Measurements from ENCODE around the gene OTUD1. TPM values are rescaled to one million over a fixed set of nuclear protein-coding genes. Genes with fewer than 3 reads are reported as not detected.

Gene OTUD1
- polyA plus RNA-seq, 1 donor from 2014 or later = 6.0 TPM

DNA sequence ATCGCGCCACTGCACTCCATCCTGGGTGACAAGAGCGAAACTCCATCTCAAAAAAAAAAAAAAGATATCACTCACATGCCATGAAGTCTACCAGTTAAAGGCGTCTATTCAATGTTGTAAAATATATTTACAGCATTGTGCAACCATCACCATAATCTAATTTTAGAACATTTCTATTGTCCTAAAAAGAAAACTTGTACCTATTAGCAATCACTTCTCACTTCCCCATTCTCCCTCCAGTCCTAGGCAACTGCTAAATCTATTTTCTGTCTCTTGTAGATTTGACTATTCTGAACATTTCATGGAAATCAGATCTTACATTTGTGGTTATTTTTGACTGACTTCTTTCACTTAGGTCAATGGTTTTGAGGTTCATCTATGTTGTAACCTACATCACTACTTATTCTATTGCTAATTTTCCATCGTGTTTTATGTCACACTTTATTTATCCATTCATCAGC lies 25.2 kb upstream of the OTUD1 start:
- Histone ChIP-seq H3K27ac (ENCODE audit: low read length) (no peak overlapping the region), H3K4me3 (ENCODE audit: low read length) (no peak overlapping the region), H3K9me2 (ENCODE audit: insufficient read depth, low read length) (no peaks in the 10 kb centered on the region), H4K20me1 (ENCODE audit: insufficient read depth) (no peaks in the 10 kb centered on the region), H3K36me3 (ENCODE audit: insufficient read depth, low read length) (no peaks in the 10 kb centered on the region), H3K27me3 (ENCODE audit: insufficient read depth, low read depth, low read length) (no peaks in the 10 kb centered on the region), H2AFZ (ENCODE audit: low read depth, low read length) (no peak overlapping the region), H3K4me2 (ENCODE audit: low read length) (no peak overlapping the region), H3K79me2 (replicated peaks; ENCODE audit: insufficient read depth, low read length) (no peaks in the 10 kb centered on the region), H3K9ac (ENCODE audit: low read length) (no peak overlapping the region), H3F3A (ENCODE audit: insufficient read depth, low read length, poor library complexity, severe bottlenecking) (no peaks in the 10 kb centered on the region), H3K9me3 (ENCODE audit: low read length) (no peaks in the 10 kb centered on the region)
- TF ChIP-seq EZH2 (IDR thresholded peaks at IDR 0.05; ENCODE audit: borderline replicate concordance, insufficient read depth, low read length, poor library complexity, severe bottlenecking) (no peak), EP300 (conservative IDR thresholded peaks at IDR 0.05; ENCODE audit: poor library complexity, severe bottlenecking) (no peak), POLR2AphosphoS5 (IDR thresholded peaks at IDR 0.05) (no peak), SMC3 (conservative IDR thresholded peaks at IDR 0.05; ENCODE audit: poor library complexity) (no peak), RAD21 (conservative IDR thresholded peaks at IDR 0.05) (no peak), TAF1 (IDR thresholded peaks at IDR 0.05; ENCODE audit: low read depth) (no peak), MXI1 (conservative IDR thresholded peaks at IDR 0.05; ENCODE audit: poor library complexity, severe bottlenecking) (no peak)
- TF ChIP-seq, protein P1, sequence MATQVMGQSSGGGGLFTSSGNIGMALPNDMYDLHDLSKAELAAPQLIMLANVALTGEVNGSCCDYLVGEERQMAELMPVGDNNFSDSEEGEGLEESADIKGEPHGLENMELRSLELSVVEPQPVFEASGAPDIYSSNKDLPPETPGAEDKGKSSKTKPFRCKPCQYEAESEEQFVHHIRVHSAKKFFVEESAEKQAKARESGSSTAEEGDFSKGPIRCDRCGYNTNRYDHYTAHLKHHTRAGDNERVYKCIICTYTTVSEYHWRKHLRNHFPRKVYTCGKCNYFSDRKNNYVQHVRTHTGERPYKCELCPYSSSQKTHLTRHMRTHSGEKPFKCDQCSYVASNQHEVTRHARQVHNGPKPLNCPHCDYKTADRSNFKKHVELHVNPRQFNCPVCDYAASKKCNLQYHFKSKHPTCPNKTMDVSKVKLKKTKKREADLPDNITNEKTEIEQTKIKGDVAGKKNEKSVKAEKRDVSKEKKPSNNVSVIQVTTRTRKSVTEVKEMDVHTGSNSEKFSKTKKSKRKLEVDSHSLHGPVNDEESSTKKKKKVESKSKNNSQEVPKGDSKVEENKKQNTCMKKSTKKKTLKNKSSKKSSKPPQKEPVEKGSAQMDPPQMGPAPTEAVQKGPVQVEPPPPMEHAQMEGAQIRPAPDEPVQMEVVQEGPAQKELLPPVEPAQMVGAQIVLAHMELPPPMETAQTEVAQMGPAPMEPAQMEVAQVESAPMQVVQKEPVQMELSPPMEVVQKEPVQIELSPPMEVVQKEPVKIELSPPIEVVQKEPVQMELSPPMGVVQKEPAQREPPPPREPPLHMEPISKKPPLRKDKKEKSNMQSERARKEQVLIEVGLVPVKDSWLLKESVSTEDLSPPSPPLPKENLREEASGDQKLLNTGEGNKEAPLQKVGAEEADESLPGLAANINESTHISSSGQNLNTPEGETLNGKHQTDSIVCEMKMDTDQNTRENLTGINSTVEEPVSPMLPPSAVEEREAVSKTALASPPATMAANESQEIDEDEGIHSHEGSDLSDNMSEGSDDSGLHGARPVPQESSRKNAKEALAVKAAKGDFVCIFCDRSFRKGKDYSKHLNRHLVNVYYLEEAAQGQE (IDR thresholded peaks at IDR 0.05; ENCODE audit: borderline replicate concordance) = no peak
- TF ChIP-seq, protein P2, sequence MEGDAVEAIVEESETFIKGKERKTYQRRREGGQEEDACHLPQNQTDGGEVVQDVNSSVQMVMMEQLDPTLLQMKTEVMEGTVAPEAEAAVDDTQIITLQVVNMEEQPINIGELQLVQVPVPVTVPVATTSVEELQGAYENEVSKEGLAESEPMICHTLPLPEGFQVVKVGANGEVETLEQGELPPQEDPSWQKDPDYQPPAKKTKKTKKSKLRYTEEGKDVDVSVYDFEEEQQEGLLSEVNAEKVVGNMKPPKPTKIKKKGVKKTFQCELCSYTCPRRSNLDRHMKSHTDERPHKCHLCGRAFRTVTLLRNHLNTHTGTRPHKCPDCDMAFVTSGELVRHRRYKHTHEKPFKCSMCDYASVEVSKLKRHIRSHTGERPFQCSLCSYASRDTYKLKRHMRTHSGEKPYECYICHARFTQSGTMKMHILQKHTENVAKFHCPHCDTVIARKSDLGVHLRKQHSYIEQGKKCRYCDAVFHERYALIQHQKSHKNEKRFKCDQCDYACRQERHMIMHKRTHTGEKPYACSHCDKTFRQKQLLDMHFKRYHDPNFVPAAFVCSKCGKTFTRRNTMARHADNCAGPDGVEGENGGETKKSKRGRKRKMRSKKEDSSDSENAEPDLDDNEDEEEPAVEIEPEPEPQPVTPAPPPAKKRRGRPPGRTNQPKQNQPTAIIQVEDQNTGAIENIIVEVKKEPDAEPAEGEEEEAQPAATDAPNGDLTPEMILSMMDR (IDR thresholded peaks at IDR 0.05; ENCODE audit: poor library complexity, severe bottlenecking) = no peak

DNA sequence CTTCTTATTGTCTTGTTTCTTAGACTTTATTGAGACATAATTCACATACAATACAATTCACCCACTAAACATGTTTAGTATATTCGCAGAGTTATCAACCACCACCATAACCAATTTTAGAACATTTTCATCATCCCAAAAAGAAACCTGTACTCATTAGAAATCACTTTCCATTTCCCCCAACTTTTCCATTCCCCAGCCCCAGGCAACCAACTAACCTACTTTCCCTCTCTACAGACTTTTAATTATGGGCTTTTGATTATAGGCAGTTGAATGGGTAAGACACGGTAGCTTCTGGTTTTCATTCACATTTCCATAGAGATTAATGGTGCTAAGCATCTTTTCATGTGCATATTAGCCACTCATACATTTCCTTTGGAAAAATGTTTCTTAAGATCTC lies 24.2 kb upstream of the OTUD1 start:
- Histone ChIP-seq H3K36me3 (ENCODE audit: insufficient read depth, low read length) (no peaks in the 10 kb centered on the region), H3K27me3 (ENCODE audit: insufficient read depth, low read depth, low read length) (no peaks in the 10 kb centered on the region), H3K4me3 (ENCODE audit: low read length) (no peak overlapping the region), H3K27ac (ENCODE audit: low read length) (no peak overlapping the region), H3F3A (ENCODE audit: insufficient read depth, low read length, poor library complexity, severe bottlenecking) (no peaks in the 10 kb centered on the region), H4K20me1 (ENCODE audit: insufficient read depth) (no peaks in the 10 kb centered on the region), H3K4me2 (ENCODE audit: low read length) (no peak overlapping the region), H3K9me2 (ENCODE audit: insufficient read depth, low read length) (no peaks in the 10 kb centered on the region), H2AFZ (ENCODE audit: low read depth, low read length) (no peak overlapping the region), H3K9me3 (ENCODE audit: low read length) (no peaks in the 10 kb centered on the region), H3K79me2 (replicated peaks; ENCODE audit: insufficient read depth, low read length) (no peaks in the 10 kb centered on the region), H3K9ac (ENCODE audit: low read length) (no peak overlapping the region)
- TF ChIP-seq TAF1 (IDR thresholded peaks at IDR 0.05; ENCODE audit: low read depth) = no peak
- no peak for TF ChIP-seq EP300 (conservative IDR thresholded peaks at IDR 0.05; ENCODE audit: poor library complexity, severe bottlenecking)
- no peak for TF ChIP-seq RAD21 (conservative IDR thresholded peaks at IDR 0.05)
- TF ChIP-seq, protein P2 (IDR thresholded peaks at IDR 0.05; ENCODE audit: poor library complexity, severe bottlenecking) = no peak
- no peak for TF ChIP-seq MXI1 (conservative IDR thresholded peaks at IDR 0.05; ENCODE audit: poor library complexity, severe bottlenecking)
- TF ChIP-seq POLR2AphosphoS5 (IDR thresholded peaks at IDR 0.05) = no peak

Measured in neural cell (in vitro differentiated cells).